K562 (cell line): ENCODE results near the gene ATG14.

Source experiments
- GTF2A2 ChIP-seq: IDR thresholded peaks from 2 replicates; pipeline ENCODE4 v1.6.1; 2016; ENCODE audit warnings: mild to moderate bottlenecking, missing genetic modification characterization, missing compliant biosample characterization
- JUN ChIP-seq, 2 experiments: sonication (generic) in 1 of 2; formaldehyde crosslinking in 1 of 2; IDR thresholded peaks; 2 replicates each; pipeline versions ENCODE4 v1.6.1 to v1.8.0; 2012 to 2022; ENCODE audit warnings: borderline replicate concordance in 2 of 2, mild to moderate bottlenecking in 2 of 2, improper control_type of control experiment in 1 of 2, low read depth in 1 of 2, low read length in 1 of 2, missing genetic modification reagents in 1 of 2
- MAFG ChIP-seq: fragments of 450-650 bp; conservative IDR thresholded peaks from 2 replicates; pipeline ENCODE4 v1.6.1; 2016; ENCODE audit warnings: missing genetic modification characterization, missing compliant biosample characterization
- NCOA4 ChIP-seq: fragments of 450-650 bp; IDR thresholded peaks from 2 replicates; pipeline ENCODE4 v1.6.1; 2018; ENCODE audit warnings: mild to moderate bottlenecking; ENCODE audit not compliant: partially characterized antibody
- POLR2AphosphoS5 ChIP-seq: IDR thresholded peaks from 2 replicates; pipeline ENCODE4 v1.6.1; 2011; ENCODE audit warnings: mild to moderate bottlenecking, low read depth, low read length, moderate library complexity; ENCODE audit not compliant: control insufficient read depth, insufficient read depth
- SOX6 ChIP-seq: fragments of 450-650 bp; IDR thresholded peaks from 2 replicates; pipeline ENCODE4 v1.6.1; 2014; ENCODE audit warnings: mild to moderate bottlenecking
- TF ChIP-seq, protein P1 (sequence below), 3 experiments: IDR thresholded peaks in 2 of 3; conservative IDR thresholded peaks in 1 of 3; 2 replicates each; pipeline ENCODE4 v1.5.1; 2011 to 2012; ENCODE audit warnings: low read length in 3 of 3, mild to moderate bottlenecking in 3 of 3, control low read depth in 2 of 3, improper control_type of control experiment in 1 of 3, inconsistent platforms in 1 of 3, low read depth in 1 of 3, mixed read lengths in 1 of 3, moderate library complexity in 1 of 3; ENCODE audit not compliant: insufficient read depth in 2 of 3
- TF ChIP-seq, protein P2 (sequence below): sonication (generic); formaldehyde crosslinking; IDR thresholded peaks from 2 replicates; pipeline ENCODE4 v1.8.1; 2022; ENCODE audit warnings: missing genetic modification reagents

DNA sequence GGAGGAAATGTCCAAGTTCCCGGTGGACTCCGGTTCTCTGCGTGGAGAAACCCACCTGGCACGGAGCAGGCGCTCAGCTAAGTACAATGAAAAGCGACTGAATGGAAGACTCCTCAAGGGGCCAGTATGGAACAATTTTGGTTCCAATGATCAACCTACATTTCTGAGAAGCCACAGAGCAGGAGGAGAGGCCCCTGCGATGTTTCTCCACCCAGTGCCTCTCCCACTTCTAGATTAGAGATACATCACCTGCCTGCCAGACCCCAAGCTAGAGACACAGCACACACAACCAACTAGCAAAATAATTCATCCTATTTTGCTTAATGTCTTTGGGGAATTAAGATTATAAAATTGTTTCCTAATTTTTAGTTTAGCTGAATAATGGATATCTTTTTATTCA lies 38.8 kb downstream of the ATG14 start:
- TF ChIP-seq GTF2A2 (tag) (no peak), POLR2AphosphoS5 (no peak), JUN (IDR thresholded peaks at IDR 0.05; ENCODE audit: borderline replicate concordance, low read depth, low read length) (no peak), JUN (CRISPR knock-in tag; IDR thresholded peaks at IDR 0.05; ENCODE audit: borderline replicate concordance) (no peak), SOX6 (no peak), NCOA4 (no peak), MAFG (tag) (no peak)
- TF ChIP-seq, protein P1, sequence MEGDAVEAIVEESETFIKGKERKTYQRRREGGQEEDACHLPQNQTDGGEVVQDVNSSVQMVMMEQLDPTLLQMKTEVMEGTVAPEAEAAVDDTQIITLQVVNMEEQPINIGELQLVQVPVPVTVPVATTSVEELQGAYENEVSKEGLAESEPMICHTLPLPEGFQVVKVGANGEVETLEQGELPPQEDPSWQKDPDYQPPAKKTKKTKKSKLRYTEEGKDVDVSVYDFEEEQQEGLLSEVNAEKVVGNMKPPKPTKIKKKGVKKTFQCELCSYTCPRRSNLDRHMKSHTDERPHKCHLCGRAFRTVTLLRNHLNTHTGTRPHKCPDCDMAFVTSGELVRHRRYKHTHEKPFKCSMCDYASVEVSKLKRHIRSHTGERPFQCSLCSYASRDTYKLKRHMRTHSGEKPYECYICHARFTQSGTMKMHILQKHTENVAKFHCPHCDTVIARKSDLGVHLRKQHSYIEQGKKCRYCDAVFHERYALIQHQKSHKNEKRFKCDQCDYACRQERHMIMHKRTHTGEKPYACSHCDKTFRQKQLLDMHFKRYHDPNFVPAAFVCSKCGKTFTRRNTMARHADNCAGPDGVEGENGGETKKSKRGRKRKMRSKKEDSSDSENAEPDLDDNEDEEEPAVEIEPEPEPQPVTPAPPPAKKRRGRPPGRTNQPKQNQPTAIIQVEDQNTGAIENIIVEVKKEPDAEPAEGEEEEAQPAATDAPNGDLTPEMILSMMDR (IDR thresholded peaks at IDR 0.05 in 2 of 3, conservative IDR thresholded peaks at IDR 0.05 in 1 of 3; ENCODE audit: insufficient read depth in 2 of 3, low read depth in 1 of 3, low read length in 3 of 3), result no peak
- TF ChIP-seq, protein P2, sequence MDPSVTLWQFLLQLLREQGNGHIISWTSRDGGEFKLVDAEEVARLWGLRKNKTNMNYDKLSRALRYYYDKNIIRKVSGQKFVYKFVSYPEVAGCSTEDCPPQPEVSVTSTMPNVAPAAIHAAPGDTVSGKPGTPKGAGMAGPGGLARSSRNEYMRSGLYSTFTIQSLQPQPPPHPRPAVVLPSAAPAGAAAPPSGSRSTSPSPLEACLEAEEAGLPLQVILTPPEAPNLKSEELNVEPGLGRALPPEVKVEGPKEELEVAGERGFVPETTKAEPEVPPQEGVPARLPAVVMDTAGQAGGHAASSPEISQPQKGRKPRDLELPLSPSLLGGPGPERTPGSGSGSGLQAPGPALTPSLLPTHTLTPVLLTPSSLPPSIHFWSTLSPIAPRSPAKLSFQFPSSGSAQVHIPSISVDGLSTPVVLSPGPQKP (CRISPR knock-in tag), result no peak
